Brain microvascular endothelial cell (primary cell): ENCODE data around the gene ZNF26.

ENCODE experiments used
- DNase-seq: peaks from one replicate; pipeline ENCODE4 v3.0.0-alpha.2; 2020
- H3K27ac ChIP-seq: fragments of 250-450 bp; sonication (Bioruptor Pico); 2 replicates; pipeline ENCODE4 v1.5.1; 2020; ENCODE audit warnings: mild to moderate bottlenecking, moderate library complexity
- H3K27me3 ChIP-seq: fragments of 250-450 bp; sonication (Bioruptor Pico); replicated peaks from 2 replicates; pipeline ENCODE4 v1.5.1; 2020; ENCODE audit warnings: mild to moderate bottlenecking
- H3K36me3 ChIP-seq: fragments of 250-450 bp; sonication (Bioruptor Pico); replicated peaks from 2 replicates; pipeline ENCODE4 v1.5.1; 2020; ENCODE audit warnings: mild to moderate bottlenecking
- H3K4me3 ChIP-seq: 2 replicates; pipeline ENCODE4 v1.5.1; 2011; ENCODE audit warnings: low read depth, mild to moderate bottlenecking, control low read depth, low read length, moderate library complexity
- in situ Hi-C: cut with HindIII; loops from 2 replicates; pipeline ENCODE4 v1.10.0; 2017; ENCODE audit warnings: low sequenced_read_pairs, low pct_ligation_motif_present
- TF ChIP-seq, protein P1 (sequence below): IDR thresholded peaks from 2 replicates; pipeline ENCODE4 v1.5.1; 2011; ENCODE audit warnings: low read depth, mild to moderate bottlenecking, moderate library complexity, low read length, control low read depth, inconsistent platforms; ENCODE audit errors: missing control alignments

The ZNF26 gene

DNA sequence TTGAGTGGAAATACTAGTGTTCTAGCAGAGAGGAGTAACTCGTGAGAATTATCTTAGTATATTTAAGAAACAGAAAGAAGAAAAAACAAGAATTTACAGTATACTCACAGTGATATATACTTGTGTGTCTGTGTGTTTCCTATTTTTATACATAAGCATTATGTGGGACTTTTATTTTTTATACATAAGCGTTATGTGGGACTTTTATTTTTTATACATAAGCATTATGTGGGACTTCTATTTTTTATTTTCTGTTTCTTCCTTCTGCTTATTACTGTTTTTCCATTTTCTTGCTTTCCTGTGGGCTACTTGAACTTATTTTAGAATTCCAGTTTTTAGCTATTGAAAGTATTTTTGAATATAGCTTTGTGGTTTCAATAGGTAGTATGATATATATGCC is 87.7 kb downstream of the ZNF26 start:
- Histone ChIP-seq H3K4me3 (no peak overlapping the region), H3K27me3 (no peaks in the 10 kb centered on the region), H3K36me3 (no peaks in the 10 kb centered on the region), H3K27ac (no peak overlapping the region)
- in situ Hi-C loops = no loop called here
- TF ChIP-seq, protein P1, sequence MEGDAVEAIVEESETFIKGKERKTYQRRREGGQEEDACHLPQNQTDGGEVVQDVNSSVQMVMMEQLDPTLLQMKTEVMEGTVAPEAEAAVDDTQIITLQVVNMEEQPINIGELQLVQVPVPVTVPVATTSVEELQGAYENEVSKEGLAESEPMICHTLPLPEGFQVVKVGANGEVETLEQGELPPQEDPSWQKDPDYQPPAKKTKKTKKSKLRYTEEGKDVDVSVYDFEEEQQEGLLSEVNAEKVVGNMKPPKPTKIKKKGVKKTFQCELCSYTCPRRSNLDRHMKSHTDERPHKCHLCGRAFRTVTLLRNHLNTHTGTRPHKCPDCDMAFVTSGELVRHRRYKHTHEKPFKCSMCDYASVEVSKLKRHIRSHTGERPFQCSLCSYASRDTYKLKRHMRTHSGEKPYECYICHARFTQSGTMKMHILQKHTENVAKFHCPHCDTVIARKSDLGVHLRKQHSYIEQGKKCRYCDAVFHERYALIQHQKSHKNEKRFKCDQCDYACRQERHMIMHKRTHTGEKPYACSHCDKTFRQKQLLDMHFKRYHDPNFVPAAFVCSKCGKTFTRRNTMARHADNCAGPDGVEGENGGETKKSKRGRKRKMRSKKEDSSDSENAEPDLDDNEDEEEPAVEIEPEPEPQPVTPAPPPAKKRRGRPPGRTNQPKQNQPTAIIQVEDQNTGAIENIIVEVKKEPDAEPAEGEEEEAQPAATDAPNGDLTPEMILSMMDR = no peak
- no peak for DNase-seq
